HK-2 (cell line): Measurements from ENCODE around the gene ITM2C.
A peak's percentile ranks its signal among the peaks of the same experiment; 100 is the strongest.

Source experiments
- DNase-seq: peaks from one replicate; pipeline ENCODE4 v3.0.0-alpha.2; 2018; ENCODE audit not compliant: unreplicated experiment

ITM2C gene, protein sequence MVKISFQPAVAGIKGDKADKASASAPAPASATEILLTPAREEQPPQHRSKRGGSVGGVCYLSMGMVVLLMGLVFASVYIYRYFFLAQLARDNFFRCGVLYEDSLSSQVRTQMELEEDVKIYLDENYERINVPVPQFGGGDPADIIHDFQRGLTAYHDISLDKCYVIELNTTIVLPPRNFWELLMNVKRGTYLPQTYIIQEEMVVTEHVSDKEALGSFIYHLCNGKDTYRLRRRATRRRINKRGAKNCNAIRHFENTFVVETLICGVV

DNA sequence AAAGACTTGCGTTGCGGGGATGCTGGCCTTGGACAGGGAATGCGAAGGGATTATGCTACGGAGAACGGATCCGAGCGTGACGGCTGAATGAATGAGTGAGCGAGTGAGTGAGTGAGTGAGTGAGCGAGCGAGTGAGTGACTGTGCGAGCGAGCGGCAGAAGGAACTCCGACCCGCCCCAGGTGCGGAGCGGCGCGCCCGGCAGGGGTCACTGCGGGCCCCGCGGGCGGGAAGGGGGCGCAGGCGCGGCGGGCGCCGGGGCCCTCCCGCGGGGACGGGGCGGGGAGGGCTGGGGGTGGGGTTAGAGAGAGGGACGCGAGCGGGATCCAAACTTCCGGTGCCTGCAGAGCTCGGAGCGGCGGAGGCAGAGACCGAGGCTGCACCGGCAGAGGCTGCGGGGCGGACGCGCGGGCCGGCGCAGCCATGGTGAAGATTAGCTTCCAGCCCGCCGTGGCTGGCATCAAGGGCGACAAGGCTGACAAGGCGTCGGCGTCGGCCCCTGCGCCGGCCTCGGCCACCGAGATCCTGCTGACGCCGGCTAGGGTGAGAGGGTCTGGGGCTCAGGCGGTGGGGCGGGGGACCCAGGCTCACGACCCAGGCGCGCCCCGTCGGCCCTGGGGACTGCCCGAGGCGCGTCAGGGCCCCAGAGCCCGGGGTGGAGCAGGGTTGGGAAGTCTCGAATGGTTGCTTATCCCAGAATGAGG is at the start of gene ITM2C:
TSS of gene ITM2C (plus strand) at position 338 of the 702 bp plus-strand sequence. CDS start at position 422, 84 bp downstream.
- DNase-seq, result peak; percentile 78

DNA sequence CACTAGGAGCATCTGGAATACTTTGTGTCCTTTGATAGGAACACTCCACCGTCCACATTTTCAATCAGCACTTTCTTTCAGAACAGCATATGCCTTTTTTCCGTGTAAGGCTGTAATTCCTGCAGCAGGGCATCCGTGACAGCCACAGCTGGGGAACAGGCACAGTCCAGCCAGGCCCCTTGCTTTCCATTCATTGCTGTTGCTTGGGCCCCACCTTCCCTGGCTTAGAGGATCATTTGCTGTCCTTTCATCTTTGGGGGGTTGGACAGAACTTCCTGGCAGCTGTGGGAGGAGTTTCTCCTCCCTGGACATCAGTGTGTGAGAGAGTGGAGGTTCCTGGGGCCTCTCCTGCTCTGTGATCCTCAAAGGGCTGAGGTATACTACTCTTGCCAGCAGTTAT is 49.7 kb upstream of the ITM2C start:
- DNase-seq, result no peak

DNA sequence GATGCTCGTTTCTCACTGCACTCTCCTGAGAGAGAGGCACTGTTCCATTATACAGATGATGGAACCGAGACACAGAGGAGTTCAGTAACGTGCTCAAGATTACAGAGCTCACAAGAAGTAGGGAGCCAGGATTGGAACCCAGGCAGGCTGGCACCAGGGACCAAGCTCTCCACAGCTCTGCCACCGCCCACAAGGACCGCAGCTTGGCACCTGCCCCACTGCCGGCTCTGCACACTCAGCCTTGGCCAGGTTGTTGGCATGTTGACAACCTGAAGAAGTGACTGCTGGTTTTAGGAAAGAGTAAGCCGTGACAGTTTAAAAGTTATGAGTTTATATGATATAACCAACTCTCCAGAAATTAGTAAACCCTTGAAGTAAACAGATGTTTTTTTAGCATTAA is 48.0 kb upstream of the ITM2C start:
- no peak for DNase-seq

DNA sequence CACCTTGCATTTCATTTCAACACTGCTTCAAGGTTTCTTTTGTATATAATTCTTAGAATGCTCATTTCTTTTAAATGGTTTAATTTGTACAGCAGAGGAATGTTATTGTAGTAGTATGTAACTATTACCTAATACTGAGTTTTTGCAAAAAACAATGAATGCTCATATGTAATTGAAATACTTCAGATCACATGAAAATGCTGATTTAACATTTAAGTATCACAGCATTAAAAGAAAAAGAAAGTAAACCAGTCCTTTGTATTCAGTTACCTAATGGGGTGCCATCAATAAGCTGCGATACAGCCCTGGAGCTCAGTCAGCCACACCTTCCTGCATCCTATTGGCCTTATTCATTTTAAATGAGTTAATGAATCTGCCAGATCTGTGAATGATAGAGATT is 45.3 kb upstream of the ITM2C start:
- DNase-seq, result no peak

DNA sequence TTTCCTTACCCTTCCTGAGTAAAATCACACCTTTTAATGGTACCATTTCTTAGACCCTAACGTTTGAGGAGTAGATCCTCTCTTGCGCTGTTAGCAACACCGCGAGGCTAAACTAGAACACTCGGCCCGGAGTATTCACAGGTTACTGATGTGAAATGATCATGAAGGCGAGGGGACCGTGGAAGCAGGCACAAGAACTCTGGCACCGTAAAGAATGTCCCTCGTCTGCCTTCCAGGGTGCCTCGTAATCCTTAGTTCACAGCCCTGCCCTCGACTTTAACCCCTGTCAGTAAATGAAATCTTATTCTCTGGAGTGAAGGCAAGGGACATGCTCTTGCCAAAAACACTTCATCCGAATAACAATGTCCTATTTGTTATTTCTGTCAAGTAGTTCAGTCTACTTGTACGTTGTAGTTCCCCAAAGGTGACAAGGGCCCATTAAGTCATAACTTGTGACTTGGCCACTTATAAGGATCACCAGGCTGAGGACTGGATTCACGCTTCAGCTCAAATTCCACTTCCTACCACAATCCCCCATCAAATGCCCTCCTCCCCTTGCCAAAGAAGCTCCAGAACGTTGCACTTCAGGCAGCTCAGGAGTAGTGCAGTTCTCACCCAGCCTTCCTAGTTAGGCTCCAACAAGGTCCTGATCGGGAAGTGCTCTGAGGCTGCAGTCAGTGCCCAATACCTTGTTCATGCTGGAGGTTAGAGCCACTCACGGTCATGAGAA is 43.3 kb upstream of the ITM2C start:
- DNase-seq, result no peak

DNA sequence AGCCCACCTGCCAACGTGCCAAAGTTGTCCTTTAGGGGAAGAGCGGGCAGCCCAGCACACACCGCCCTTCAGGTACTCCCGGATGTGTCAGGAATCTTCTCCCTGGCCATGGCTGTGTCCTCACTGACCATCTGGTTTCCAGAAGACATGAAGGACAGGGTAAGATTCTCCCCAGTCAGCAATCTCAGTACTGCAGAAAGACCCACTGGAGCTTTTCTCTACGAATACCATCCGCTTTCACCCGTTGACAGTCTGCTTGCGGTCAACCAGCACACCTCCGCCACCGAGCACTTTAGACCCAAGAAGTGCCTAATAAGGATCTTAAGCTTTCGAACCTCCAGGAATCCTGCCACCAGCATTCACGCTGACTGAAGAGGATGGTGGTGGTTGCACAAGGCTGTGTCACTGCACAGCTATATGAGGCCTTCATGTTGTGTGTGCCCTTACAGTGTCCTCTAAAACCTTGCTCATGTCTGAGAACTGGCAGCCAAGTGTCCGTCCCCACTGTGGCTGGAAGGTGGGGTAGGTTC is 42.7 kb upstream of the ITM2C start:
- DNase-seq, result no peak

DNA sequence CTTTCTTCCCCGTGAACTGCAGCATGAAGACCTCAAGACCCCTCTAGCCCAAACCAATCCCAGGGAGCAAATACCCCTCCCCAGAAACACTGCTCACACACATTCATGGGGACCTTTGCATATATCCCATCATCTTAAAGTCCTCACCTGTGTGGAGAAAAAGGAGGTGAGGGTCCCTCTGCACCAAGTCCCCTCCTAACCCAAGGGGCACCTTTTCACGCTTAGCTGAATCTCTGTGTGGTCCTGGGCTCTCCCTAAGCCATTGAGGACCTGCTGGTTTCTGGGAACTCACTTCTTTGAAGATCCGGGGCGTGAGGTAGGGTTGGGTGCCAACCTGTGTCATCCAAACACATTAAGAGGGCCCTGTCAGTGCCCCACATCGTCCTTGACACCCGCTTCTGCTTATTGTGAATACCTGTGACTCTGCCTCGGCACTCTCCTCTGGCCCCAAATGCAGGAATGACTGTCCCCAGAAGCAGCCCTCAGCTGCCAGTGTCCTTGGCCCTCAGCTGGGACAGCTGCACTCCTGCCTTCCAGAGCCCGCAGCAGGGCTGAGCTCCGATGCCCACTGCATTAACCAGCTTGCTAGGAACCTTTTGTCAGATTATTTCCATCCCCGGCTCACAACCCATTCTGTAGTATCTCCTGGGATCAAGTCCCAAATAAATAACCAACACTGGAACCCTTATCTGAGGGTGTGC is 41.3 kb upstream of the ITM2C start:
- no peak for DNase-seq

DNA sequence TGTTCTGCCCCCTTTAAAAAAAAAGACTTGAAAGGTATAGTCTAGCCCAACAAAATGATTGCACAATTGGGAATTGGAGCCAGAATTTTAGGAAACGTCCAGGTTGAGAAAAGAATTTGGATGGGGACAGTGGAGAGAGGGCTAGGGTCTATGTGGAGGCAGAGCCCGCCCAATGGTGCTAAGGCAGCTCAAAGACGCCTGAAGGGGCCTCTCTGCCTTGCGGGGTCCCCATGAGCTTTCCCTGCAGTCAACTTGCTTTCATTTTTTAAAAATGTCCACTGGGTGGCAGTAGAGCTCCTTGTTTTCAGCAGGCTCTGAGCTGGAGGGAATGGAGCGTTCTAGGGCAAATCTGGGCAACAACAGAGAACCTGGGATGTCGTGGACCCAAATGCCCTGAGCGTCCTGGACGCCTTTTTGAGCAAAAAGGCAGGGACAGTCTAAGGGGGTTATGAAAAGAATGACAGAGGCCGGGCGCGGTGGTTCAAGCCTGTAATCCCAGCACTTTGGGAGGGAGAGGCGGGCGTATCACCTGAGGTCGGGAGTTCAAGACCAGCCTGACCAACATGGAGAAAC is 40.2 kb upstream of the ITM2C start:
- peak; percentile 48 for DNase-seq

DNA sequence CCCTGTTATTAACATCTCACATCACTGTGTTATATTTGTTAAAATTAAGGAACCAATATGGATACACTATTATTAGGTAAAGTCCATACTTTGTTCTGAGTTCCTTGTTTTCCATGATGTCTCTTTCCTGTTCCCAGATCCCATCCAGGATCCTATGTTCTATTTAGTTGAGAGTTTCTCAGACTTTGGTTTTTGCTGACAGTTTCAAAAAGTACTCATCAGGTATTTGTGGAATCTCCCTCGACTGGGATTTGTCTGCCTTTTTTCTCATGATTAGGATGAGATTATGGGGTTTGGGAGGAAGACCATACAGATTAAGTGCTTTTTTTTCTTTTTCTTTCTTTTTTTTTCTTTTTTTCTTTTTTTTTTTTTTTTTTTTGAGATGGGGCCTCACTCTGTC is 39.4 kb upstream of the ITM2C start:
- no peak for DNase-seq

DNA sequence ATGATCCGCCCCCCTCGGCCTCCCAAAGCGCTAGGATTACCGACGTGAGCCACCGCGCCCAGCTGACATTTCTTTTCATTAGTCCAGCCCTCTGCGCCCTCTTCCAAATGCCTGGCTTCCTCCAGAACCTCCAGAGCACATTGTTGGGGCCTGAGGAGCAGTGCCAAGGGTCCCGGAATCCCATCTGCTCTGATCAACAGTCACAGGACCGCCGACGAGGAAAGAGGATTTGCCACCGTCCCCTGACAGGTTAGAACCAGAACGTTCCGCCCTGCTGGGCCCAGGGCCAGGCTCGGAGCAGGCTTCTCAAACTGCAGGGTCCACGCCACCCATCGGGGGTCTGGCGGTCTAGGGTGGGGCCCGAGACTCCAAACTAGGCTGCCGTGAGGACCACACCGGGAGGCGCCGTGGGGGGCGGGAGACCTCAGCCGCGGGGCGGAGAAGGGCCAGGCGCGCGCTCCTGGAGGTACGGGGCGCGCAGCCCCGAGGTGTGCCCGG is 36.9 kb upstream of the ITM2C start:
- DNase-seq, result no peak

DNA sequence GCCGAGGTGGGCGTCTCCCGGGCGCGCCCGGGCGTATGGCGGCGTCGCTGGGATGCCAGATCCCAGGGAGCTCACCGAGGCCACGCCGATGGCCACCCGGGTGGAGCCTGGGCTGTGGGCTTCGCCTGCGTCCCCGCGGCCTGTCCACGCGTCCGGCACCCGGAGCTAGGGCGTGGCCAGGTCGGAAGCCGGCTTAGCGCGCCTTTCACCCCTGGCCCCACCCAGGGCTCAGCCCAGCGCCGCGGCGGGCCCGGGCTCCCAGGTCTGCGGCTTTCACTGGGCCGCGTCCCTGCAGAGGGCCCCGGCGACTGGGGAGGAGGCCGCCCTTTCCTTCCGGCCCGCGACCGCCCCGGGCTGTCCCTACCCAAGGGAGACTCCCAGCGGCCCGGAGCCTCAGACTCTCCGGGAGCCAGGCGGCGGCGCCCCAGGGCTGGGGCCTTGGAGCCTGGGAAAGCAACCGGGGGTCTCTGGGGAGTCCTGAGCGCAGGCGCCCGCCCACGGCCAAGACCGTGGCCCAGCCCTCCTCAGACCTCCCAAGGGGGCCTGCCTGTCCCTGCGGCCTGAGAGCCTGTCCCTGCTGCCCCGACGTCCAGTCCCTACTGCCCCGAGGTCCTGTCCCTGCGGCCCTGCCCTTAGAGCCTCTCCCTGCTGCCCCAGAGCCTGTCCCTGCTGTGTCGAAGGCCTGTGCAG is 36.3 kb upstream of the ITM2C start:
- DNase-seq, result no peak

DNA sequence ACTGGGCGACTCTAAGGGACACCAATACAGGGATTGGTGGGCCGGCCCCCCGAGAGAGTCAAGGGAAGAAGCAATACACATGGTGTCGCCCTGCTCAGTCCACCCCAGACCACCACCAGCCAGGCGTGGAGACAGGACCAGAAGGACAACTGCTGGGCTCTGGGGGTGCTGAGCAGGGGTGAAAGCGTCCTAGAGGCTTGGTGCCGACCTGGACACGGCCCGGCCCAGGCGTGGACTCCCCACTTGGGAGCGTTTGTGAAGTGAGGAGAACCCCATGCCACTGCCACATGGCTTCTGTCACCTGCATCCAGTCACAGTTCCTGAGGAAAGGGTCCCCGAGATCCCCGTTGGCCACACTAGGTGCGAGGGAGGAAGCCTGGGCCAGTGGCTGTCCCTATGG is 35.4 kb upstream of the ITM2C start:
- no peak for DNase-seq

DNA sequence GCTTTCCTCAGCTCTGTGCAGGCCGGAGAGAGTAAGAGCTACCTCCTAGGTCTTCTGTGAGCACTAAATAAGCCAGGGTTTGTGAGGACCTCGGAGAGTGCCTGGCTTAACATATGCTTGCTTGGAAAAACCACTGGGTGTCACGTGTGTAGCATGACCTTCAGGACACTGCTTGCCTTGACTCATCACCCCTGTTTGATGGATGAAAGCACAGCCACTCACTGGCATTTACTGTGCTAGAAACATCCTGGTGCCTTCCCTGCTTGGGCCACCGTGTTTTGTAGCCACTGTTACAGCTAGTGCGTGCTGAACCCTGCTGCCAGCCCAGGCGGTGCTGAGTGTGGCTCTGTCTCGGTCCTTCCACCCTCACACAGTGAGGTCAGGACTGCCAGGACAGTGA is 34.8 kb upstream of the ITM2C start:
- no peak for DNase-seq

DNA sequence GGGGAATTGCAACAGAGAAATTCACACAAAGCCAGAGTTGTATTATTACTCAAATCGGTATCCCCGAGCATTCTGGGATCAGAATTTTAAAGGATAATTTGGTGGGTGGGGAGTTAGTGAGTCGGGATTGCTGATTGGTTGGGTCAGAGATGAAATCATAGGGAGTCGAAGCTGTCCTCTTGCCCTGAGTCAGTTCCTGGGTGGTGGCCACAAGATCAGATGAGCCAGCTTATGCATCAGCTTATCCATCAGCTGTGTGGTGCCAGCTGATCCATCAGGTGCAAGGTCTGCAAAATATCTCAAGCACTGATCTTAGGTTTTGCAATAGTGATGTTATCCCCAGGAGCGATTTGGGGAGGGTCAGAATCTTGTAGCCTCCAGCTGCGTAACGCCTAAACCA is 34.3 kb upstream of the ITM2C start:
- DNase-seq, result no peak

DNA sequence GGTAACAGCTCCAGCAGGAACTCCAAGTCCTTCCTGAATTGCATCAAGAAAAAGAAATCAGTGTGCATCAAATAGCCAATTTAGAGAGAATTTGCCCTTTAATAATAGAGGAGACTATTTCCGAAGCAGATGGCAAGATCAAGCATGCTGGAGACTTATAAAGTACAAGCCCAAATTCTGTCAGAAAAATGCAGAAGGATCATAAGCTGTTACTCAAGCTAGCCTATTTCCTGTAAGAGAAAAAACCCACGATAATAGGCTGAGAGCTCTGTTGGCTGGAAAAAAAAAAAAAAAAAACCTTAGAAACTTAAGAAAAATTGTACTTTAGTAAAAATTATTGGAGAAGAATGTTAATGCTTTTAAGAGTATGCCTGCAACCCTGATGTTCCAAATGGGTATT is 24.4 kb upstream of the ITM2C start:
- DNase-seq, result no peak

DNA sequence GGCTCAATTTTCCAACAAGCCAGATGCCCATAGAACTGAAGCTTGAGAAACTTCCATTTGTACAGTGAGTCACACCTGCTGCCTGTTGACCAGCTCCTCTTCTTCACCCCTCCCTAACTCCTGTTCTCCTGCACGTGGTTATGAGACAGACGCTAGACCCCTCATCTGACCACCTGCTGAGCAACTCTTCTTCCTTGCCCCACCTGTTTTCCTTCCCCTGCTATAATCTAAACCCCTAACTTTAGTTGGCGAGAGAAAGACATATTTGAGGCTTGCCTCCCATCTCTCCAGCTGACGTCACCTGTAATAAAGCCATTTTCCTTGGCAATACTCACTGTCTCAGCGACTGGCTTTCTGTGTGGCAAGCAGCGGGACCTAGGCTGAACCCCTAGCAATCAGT is 22.3 kb upstream of the ITM2C start:
- DNase-seq, result no peak

DNA sequence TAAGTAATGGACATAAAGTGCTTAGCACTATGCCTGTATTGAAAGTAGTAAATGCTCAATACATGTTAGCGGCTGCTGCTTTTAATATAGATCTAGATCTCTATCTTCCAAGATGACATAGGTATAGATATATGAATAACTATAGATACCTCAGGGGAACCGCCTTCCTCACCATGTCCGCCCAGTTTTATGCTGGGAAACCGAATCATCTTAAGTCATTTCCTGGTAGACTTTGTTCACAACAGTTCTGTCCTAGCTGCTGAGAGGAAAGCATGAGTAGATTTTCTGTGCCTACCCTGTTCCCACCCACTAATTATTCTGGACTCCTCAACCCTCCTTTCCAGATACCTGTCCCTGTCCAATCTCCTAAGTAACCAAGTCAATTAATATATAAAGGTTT is 21.6 kb upstream of the ITM2C start:
- DNase-seq, result no peak

DNA sequence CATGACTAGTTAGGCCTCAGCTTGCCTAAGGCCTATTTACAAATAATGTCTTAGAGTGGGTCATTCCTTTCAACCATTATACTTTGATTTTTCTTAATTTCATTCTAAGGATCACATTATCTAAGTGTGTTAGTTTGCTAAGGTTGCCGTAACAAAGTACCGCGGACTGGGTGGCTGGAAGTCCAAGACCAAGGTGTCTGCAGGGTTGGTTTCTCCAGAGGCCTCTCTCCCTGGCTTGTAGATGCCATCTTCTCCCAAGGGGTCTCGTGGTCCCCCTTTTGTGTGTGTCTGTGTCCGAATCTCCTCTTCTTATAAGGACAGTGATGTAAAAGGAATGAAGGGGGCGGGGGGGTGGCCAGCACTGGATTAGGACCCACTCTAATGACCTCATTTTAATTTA is 18.4 kb upstream of the ITM2C start:
- DNase-seq, result no peak

DNA sequence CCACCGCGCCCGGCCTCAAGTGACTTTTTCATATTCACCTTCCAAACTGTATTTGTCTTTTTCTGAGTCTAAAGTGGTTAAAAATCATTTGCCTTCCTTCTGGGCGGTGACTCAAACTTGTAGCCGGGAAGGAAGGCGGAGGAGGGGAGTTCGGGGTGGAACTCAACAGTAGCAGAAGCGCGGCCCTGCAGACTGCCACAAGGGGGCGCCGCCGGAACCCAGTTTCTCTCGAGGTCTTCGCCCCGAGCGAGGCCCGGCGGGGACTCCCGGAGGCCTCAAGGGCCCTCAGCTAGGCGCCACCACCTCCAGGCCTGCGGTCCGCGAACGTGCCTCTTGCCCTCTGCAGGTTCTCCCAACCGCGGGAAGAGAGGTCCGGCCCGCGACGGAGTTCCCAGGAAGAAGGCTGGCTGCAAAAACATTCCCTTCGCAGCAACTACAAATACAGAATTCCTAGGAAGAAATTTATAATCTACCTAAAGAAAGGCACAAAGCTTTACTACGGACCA is 16.8 kb upstream of the ITM2C start:
- DNase-seq, result peak; percentile 96

DNA sequence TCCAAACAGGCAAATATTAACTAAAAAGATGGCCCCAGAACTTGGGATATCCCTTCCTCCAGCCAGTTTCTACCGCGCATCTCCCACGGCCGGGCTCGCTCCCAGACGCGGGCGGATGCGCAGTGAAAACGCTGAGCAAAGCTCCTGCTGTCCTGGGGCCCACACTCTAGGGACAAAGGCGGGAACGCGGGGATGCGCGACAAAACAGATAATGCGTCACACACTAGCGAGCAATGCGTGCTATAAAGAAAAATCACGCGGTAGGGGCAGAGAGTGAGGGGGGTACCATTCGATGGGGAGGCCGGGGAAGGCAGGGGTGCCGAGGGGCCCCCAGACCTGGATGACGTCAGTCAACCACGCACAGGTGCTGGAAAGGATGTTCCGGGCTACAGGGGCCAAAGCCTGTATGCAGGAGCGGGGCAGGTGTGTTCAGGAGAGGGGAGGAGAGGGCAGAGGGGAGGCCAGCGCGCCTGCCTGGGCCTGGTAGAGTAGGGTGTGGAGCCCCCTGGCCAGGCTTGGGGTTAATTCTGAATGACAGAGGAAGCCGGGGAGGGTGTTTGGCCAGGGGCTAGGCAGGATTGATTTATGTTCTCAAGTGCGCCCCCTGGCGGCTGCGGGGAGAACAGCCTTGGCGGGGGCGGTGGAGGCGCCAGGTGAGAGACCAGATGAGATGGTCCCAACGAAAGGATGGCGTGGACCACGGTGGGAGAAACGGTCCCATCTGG is 14.9 kb upstream of the ITM2C start:
- no peak for DNase-seq
